ENCODE data around the gene TMEM179.

- TF ChIP-seq CTCF (IDR thresholded peaks at IDR 0.05) (no peak), EP300 (IDR thresholded peaks at IDR 0.05) (no peak), POLR2A (IDR thresholded peaks at IDR 0.05) (no peak)
Measured at GRCh38 chr14:104557766-104558165, 46.8 kb downstream of the TMEM179 start.

Measured in ovary (tissue), 3 donors.